Activated CD4-positive, alpha-beta T cell treated with anti-CD3 and anti-CD28 coated beads, Interleukin-2, amount 50 U/mL, for 1 hour (primary cell): ENCODE data around the gene RNF144B.
"Not testable (repeated sequence)": the region's sequence is repeated elsewhere in the genome, so short reads cannot be mapped to it uniquely, and the experiment has no call there.

Source experiments
- DNase-seq: peaks from one replicate; pipeline ENCODE4 v3.0.0-alpha.2; 2020

RNF144B gene

GRCh38 chr6:18387061-18387721 lies at the start of gene RNF144B:
TSS of gene RNF144B (plus strand) at chr6:18387350. CDS start at chr6:18399535, 12,185 bp downstream.
- DNase-seq: peak; percentile 52

GRCh38 chr6:18339599-18339998 lies 47.6 kb upstream of the RNF144B start:
- DNase-seq: no peak

GRCh38 chr6:18340781-18341551 lies 46.2 kb upstream of the RNF144B start:
- no peak for DNase-seq

- DNase-seq: no peak
These were observed 44.9 kb upstream of the RNF144B start for GRCh38 chr6:18342223-18342622.

- DNase-seq: no peak
These were observed 43.4 kb upstream of the RNF144B start for GRCh38 chr6:18343741-18344140.

GRCh38 chr6:18347021-18347577 lies 40.1 kb upstream of the RNF144B start:
- DNase-seq: no peak

GRCh38 chr6:18347866-18348265 lies 39.3 kb upstream of the RNF144B start:
- no peak for DNase-seq

GRCh38 chr6:18349386-18349785 lies 37.8 kb upstream of the RNF144B start:
- no peak for DNase-seq

GRCh38 chr6:18350271-18350670 lies 36.9 kb upstream of the RNF144B start:
- DNase-seq: no peak

GRCh38 chr6:18350712-18351111 lies 36.4 kb upstream of the RNF144B start:
- no peak for DNase-seq

GRCh38 chr6:18352001-18352400 lies 35.1 kb upstream of the RNF144B start:
- DNase-seq: no peak

GRCh38 chr6:18352842-18353241 lies 34.3 kb upstream of the RNF144B start:
- DNase-seq: no peak

- no peak for DNase-seq
These were observed 33.9 kb upstream of the RNF144B start for GRCh38 chr6:18353251-18353650.

GRCh38 chr6:18357546-18357945 lies 29.6 kb upstream of the RNF144B start:
- DNase-seq: not testable (repeated sequence)

- no peak for DNase-seq
These were observed 27.8 kb upstream of the RNF144B start for GRCh38 chr6:18359237-18359885.

- no peak for DNase-seq
These were observed 27.0 kb upstream of the RNF144B start for GRCh38 chr6:18360188-18360587.

GRCh38 chr6:18362058-18362561 lies 25.0 kb upstream of the RNF144B start:
- no peak for DNase-seq

- DNase-seq: no peak
These were observed 23.4 kb upstream of the RNF144B start for GRCh38 chr6:18363746-18364145.

GRCh38 chr6:18364561-18364960 lies 22.6 kb upstream of the RNF144B start:
- not testable (repeated sequence) for DNase-seq

- no peak for DNase-seq
These were observed 19.8 kb upstream of the RNF144B start for GRCh38 chr6:18367371-18367770.

GRCh38 chr6:18368277-18369105 lies 18.7 kb upstream of the RNF144B start:
- DNase-seq: no peak

- DNase-seq: no peak
These were observed 16.1 kb upstream of the RNF144B start for GRCh38 chr6:18371010-18371409.
